Endometrial microvascular endothelial cells (primary cell): ENCODE results near the gene NXN. TPM values are rescaled to one million over a fixed set of nuclear protein-coding genes. Genes with fewer than 3 reads are reported as not detected.
"Not testable (repeated sequence)": the region's sequence is repeated elsewhere in the genome, so short reads cannot be mapped to it uniquely, and the experiment has no call there.

Source experiments
- in situ Hi-C: cut with HindIII; loops from 2 replicates; pipeline ENCODE4 v1.10.0; 2017; ENCODE audit warnings: low sequenced_read_pairs, low pct_unique_long_range_greater_than_20kb; ENCODE audit errors: inconsistent ontology term
- total RNA-seq: library from RNA; depleted of rRNA; stranded (reverse); fragments of >200 nt; gene quantifications from one replicate; pipeline ENCODE4 v1.2.3, GENCODE V29; 2015; ENCODE audit errors: inconsistent ontology term

NXN gene
- total RNA-seq, 1 donor from 2014 or later = 0.28 TPM

DNA sequence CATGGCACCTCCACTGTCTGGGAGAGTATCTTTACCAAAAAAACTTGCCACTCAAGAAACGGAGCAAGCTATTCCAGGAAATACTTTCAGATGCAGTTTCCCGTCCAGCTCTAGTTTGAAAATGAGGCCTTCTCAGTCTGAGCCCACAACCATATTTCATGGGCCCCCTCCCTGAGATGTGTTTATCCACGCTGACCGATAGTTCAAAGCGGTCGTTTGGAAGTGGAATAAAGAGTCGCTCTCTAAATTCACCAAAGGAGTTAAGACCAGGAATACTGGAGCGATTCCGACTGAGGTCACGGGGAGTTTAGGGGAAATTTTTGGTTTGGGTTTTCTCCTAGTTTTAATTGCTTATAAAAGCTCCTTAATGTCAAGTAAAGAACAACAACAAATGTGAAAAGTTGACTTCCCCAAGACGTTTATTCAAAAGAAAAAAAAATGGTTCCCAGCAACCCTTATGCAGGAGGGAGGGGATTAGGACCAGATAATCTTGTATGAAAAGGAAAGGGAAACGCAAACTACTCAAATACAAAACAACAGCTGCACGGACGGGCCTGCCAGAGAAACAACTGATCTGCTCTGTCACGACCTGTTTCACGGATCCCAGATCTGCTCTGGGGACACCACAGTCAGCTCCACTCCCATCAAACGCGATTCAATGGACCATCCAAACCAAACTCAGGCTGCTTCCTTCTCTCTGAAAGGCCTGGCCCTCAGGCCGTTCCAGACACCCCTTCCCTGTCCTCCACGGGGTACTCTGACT lies 120.3 kb downstream of the NXN start:
- in situ Hi-C loops = no loop called here

GRCh38 chr17:856149-856548 lies 123.4 kb downstream of the NXN start:
- in situ Hi-C loops = no loop called here

DNA sequence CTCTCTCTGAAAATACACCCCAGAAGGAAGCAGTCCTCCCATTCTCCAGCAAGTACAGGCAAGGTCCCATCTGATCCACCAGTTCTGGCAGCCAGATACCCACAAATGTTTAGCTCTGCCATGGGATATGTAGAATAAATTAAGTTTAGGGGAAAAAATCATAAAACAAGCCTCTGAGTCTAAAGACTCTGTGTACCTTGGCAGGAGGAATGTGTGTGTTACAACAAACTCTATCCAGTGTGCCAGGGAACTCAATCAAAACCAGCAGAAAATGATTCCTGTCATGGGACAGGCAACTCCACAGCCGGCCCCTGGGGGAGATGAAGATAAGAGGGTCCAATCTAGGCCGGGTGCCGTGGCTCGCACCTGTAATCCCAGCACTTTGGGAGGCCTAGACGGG lies 124.0 kb downstream of the NXN start:
- in situ Hi-C loops = no loop called here

GRCh38 chr17:852850-853249 lies 126.7 kb downstream of the NXN start:
- in situ Hi-C loops = not testable (repeated sequence)

- in situ Hi-C loops = no loop called here
These were observed 127.2 kb downstream of the NXN start for GRCh38 chr17:852349-852748.

DNA sequence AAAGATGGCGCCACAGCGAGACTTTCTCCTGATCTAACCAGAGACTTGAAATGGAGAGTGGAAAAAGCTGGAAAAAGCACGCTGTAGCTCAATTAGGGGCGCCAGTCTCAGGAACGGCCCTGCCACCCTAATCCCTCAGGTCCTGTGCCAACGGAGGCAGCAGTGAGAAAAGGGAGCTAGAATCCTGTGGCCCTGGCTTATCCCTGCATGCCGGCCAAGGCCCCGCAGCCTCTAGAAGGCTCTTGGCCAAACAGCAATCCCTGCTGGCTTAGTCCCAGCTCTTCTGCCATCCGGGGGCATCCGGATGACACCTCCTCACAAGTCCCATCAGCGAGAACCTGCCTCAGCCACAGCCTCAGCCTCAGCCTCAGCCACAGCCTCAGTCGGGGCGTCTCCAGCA lies 127.7 kb downstream of the NXN start:
- in situ Hi-C loops = no loop called here

GRCh38 chr17:850851-851763 lies 128.5 kb downstream of the NXN start:
- in situ Hi-C loops = no loop called here

- in situ Hi-C loops = no loop called here
These were observed 129.3 kb downstream of the NXN start for GRCh38 chr17:850086-850850.

GRCh38 chr17:848402-848801 lies 131.2 kb downstream of the NXN start:
- in situ Hi-C loops = no loop called here

DNA sequence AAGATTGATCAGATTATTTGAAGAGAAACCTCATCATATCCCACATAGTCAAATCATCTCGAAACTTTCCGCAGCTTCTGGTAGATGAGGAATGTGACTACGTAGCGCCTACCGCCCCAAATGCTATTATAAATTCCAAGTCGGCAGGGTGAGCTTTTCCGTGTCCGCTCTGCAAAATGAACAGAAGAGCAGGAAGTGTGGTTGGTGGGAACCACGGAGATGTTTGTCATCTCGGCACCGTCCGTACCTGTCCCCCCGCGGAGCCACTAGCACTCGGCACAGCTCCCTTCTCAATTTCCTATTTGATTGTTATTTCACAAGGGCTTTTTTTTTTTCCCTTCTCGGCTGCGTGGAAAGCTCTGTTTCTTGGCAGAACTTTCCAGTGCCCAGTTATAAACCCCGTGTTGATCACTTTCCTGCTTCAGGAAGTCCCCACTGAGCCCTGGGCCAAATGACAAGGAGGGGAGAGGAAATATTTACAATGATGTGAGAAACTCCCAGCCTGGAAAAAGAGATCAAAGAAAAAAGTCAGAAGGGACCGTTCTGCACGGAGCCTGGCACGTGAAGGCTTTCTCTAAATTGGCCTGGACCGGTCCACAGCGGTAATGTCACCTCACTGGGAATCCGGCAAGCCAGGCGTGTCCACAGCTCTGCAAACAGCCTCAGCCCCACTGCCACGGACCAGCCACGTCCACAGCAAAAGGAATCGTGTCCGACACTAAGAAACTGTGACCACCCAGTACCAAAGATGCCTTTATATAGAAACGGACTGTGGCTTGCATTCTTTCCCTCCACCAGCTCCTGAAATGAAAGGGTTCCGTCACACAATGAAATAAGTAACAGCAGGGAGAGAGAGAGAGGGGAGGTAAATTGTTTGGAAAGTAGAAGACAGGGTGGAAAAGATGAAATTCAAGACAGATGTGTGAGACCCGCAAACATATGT lies 132.4 kb downstream of the NXN start:
- in situ Hi-C loops = no loop called here

- in situ Hi-C loops = no loop called here
These were observed 138.3 kb downstream of the NXN start for GRCh38 chr17:841313-841712.

GRCh38 chr17:838486-838885 lies 141.1 kb downstream of the NXN start:
- in situ Hi-C loops = no loop called here

GRCh38 chr17:836151-836550 lies 143.4 kb downstream of the NXN start:
- in situ Hi-C loops = no loop called here

DNA sequence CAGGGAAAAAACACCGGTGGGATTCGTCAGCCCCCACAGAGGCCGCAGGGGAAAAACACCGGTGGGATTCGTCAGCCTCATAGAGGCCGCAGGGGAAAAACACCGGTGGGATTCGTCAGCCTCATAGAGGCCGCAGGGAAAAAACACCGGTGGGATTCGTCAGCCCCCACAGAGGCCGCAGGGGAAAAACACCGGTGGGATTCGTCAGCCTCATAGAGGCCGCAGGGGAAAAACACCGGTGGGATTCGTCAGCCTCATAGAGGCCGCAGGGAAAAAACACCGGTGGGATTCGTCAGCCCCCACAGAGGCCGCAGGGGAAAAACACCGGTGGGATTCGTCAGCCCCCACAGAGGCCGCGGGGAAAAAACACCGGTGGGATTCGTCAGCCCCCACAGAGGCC lies 143.9 kb downstream of the NXN start:
- in situ Hi-C loops = not testable (repeated sequence)

DNA sequence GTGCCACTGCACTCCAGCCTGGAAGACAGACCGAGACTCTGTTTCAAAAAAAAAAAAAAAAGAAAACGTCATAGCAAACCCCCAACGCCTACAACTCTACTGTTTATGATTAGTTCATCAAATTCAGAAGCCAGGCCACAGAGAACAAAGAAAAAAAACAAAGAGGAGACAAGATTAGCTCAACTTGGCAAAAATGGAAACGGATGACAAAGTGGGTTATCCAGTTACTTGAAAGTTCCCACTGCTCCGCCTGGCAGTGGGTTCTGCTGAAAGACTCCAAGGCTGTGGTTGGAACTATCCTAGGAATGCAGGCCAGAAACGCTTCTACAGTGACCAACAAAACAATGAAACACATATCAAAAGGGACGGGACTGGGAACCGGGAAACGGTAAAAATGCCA lies 144.3 kb downstream of the NXN start:
- in situ Hi-C loops = no loop called here

GRCh38 chr17:834136-834535 lies 145.4 kb downstream of the NXN start:
- in situ Hi-C loops = no loop called here

DNA sequence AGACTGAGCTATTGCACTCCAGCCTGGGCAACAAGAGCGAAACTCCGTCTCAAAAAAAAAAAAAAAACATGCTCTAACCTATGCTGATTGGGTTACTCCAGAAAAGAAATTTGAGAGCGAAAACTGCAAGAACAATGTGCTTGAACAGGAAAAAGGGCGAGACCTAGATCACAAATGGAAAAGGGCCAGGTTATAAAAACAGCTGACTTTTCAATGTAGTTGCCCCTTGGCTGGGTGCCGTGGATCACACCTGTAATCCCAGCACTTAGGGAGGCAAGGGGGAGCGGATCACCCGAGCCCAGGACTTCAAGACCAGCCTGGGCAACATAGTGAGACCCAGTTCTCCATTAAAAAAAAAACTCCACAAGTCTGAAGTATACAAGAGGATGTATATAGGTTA lies 148.6 kb downstream of the NXN start:
- in situ Hi-C loops = no loop called here

GRCh38 chr17:830381-830780 lies 149.2 kb downstream of the NXN start:
- in situ Hi-C loops = no loop called here
